NCI-H510A (cell line): ENCODE measurements around the gene PABPN1L.

Experiments
- DNase-seq: peaks from one replicate; lab custom pipeline; 2025; lab: John Stamatoyannopoulos, UW

Gene PABPN1L

GRCh38 chr16:88848557-88848956, 17.9 kb downstream of the PABPN1L start:
- DNase-seq = no peak

GRCh38 chr16:88847654-88848053, 18.8 kb downstream of the PABPN1L start:
- no peak for DNase-seq

GRCh38 chr16:88846088-88846487, 20.4 kb downstream of the PABPN1L start:
- DNase-seq = no peak

- DNase-seq = no peak
These were observed 21.9 kb downstream of the PABPN1L start for GRCh38 chr16:88844419-88845036.

- no peak for DNase-seq
These were observed 23.2 kb downstream of the PABPN1L start for GRCh38 chr16:88843256-88843655.

GRCh38 chr16:88842806-88843205, 23.7 kb downstream of the PABPN1L start:
- no peak for DNase-seq

GRCh38 chr16:88842308-88842756, 24.1 kb downstream of the PABPN1L start:
- no peak for DNase-seq

DNA sequence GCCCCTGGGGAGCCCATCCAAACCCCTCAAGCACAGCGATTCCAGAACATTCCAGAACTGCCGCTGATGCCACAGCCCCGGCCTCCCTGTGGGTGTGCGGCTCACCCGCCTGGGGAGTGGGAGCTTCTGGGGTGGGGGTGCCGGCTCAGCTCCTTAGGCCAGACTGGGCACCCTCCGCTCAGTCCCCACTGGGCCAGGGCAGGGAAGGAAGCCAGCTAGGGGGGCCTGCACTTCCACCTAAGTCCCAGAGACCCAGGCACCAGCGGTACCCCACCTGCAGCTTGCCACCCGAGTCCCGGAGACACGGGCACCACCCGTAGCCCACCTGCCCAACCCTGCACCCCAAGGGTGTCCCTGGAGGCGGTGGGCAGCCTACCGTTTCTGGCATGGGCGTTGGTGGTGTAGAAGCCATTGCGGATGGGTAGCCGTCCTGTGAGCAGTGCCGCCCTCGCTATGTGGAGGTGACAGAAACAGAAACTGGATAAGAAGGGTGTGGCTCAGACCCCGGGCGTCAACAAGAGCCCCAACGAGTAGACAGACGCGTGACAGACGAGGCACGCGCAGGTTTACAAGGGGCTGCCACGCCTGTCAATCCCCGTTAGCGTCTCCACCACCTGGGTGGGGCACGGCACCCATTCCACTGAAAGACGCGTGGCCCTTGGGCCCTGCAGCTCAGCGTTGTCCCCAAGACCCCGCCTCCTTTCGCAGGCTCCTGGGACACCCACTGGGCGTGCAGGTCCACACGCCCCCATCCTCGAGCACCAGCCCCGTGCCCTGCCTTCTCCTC, 24.7 kb downstream of the PABPN1L start:
- DNase-seq = no peak

DNA sequence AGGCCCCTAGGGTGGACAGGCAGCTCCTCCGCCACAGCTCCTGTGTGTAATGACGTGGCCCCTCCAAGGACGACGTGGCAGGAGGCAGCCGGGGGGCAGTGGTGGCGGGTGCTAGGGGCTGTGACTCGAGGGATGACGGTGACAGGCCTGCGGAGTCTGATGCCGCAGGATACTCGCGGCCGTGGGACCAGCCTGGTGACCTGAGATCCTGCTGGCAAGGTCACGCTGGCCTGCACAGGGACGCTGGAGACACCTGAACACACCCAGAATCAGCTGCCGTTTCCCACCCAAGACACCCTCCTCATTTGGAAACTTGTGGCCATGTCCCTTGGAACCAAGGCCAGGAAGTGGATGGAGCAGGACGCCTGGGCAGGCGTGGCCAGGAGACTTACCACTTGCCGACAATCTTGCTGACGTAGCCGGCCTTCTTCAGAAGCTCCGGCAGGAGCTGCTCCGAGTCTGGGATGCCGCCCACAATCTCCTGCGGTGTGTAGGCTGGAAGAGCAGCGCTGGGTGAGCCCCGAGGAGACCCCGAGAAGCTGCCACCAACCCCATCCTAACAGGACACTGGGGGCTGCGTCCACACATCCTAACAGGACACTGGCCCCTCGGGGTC, 25.8 kb downstream of the PABPN1L start:
- no peak for DNase-seq

DNA sequence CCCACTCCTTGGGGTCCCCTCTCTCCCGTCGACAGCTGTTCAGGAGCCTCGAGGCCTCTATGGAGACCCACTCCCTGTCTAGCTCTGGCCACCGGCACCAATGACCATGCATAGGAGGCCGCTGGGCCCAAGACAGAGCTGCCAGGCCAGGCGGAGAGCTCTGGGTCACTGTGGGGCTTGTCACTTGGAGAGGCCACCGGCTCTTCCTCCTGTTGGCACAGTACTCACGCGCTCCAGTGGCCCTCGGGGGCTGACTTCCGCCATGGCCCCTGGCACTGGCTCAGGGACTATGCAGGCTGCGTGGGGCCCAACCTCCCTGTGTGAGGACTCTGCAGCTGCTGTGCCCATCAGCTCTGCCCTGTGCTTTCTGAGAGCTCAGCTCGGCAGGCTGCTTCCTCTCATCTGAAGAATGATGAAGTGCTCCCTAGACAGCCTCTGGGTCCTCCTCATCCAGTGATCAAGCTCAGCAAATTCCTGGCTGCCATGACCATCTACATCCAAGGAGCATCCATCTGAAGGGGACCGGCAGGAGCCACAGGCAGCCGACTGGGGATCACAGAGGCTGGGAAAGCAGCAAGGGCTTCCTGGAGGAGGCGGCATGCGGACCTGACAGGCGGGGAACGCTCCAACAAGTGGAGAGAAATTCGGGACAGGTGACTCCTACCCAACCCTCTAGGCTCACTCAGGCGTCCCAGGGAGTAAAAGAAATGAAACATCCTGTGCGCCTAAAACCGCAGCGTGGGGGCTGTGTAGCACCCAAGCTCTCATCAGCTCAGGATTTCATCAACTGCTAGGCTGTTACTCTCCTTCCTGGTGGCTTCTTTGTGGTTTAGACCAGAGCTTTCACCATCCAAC, 26.5 kb downstream of the PABPN1L start:
- no peak for DNase-seq

DNA sequence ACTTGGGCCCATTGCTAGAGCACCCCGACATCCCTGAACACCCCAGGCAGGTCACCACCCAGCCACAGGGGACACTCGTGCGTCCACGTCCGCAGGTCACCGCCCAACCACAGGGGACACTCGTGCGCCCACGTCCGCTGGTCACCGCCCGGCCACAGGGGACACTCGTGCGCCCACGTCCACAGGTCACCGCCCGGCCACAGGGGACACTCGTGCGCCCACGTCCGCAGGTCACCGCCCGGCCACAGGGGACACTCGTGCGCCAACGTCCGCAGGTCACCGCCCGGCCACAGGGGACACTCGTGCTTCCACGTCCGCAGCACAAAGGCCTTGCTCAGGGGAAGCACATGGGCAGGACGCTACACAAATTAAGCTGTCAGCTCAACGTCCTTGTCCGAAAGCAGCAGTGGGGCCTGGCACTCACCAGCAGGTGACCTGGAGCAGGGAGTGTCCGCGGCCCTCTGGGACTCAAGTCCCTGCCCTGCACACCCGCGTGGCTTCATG, 27.4 kb downstream of the PABPN1L start:
- no peak for DNase-seq

DNA sequence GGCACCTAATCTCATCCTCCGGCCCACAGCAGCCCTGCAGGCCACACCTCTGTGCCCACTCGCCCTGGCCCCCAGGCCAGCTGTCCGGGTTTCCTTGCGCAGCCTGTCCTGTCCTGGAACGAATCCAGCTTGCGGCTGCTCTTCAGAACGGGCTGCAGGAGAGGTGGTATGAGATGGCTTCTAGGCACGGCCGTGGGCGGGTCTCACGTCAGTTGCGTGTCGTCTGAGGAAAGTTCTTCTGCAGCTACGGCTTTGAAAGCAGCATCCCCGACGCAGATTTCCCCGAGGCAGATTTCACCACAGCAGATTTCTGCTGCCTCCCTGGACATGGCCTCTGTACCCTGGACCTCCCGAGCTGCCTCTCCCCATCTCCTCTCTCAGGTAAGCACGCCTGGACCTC, 27.9 kb downstream of the PABPN1L start:
- DNase-seq = no peak

DNA sequence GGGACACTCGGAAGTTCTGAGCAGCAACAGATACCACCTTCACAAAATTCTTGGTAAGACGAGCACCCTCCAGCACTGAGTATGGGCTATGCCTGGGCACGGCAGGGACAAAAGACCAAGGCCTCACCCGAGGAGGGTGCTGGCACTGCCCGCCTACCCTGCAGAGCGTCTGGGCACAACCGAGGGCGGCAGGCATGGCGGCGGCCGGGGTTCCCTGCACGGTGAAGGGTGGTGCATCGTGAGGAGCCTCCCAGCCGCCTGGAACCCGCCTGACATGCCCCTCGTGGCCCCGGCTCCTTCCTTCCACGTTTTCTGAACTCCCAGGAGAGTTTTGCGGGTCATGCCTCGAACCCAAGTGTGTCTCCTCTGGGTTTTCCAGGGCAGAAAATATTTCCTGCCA, 28.7 kb downstream of the PABPN1L start:
- DNase-seq = no peak

DNA sequence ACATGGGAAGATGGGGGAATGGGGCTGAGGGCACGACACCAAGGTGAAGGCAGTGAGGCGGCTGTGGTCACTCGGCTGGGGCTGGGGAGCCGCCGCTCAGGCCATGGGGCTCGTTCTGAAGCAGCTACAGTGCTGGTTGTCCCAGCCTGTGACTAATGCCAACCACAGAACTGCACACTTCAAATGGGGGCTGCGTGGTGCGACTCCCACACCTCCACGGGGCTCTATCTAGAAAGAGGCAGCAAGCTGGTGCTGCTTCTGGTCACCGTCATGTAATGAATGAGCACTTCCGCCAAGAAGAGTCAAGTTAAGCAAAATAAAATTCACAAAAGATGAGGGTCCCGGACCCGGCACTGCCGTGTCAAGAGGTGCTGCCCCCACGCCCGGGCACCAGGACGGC, 29.7 kb downstream of the PABPN1L start:
- no peak for DNase-seq

GRCh38 chr16:88835818-88836217, 30.6 kb downstream of the PABPN1L start:
- DNase-seq = no peak

- DNase-seq = no peak
These were observed 31.1 kb downstream of the PABPN1L start for GRCh38 chr16:88835383-88835782.

- no peak for DNase-seq
These were observed 31.8 kb downstream of the PABPN1L start for GRCh38 chr16:88834670-88835069.

DNA sequence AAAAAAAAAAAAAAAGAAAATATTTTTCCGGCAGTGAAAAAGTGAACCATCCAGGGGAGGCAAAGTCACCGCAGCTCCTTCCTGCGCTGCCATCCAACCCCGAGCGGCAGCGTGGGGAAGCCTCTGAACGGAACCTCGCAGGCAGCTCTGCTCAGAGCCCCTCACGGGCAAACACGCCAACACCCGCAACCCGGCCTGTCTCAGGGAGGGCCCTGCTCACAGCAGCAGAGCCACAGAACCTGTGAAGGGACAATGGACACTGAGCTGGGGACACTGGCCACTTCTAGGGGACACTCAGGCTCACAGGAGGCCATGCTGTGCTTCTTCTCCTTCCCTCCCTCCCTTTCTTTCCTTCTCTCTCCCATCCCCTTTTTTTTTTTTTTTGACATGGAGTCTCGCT, 33.4 kb downstream of the PABPN1L start:
- DNase-seq = no peak

GRCh38 chr16:88831838-88832237, 34.6 kb downstream of the PABPN1L start:
- no peak for DNase-seq

- DNase-seq = no peak
These were observed 35.7 kb downstream of the PABPN1L start for GRCh38 chr16:88830783-88831182.

DNA sequence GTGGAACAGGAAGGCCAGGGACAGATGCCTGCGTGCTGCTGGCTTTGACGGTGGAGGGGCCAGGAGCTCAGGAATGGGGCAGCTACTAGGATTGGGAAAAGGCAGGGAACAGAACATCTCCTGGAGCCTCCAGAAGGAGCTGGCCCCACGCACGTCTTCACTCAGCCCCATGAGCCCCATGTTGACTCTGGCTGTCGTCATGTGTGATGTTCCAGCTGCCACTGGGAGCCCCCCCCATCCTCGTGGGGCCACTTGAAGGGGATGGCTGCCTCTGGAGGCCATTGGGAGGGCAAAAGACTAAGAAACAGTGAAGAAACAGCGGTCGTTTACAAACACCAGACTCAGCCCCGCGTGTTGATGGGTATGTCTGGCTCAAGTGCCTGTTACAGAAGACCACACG, 36.2 kb downstream of the PABPN1L start:
- no peak for DNase-seq

DNA sequence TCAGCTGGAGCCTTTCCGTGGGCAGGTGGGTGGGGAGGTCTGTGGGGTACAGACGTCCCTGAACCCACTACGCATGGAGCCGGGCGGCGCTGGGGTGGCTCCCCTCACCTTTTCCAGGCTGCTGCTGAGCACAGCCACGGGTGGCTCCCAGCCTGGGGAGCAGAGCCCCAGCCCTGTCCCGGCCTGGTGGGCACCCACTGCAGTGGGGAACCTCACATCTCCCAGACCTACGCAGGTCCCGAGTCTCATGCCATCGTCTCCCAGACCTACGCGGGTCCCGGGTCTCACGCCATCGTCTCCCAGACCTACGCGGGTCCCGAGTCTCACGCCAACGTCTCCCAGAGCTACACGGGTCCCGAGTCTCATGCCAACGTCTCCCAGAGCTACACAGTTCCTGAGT, 37.7 kb downstream of the PABPN1L start:
- no peak for DNase-seq
